Esophagus muscularis mucosa (tissue), 4 donors: ENCODE results near the gene MIA3.

Experiments
- EP300 ChIP-seq: sonication (generic); formaldehyde crosslinking; IDR thresholded peaks from one replicate; pipeline ENCODE4 v1.6.1; 2017; ENCODE audit warnings: antibody characterized with exemption
- POLR2A ChIP-seq: fragments of 450-650 bp; IDR thresholded peaks from one replicate; pipeline ENCODE4 v1.6.1; 2017; ENCODE audit warnings: antibody characterized with exemption, moderate library complexity, mild to moderate bottlenecking, low read depth
- TF ChIP-seq, protein P1 (sequence below), 3 experiments: fragments of 200-600 bp in 2 of 3; fragments of 450-650 bp in 1 of 3; sonication (generic) in 2 of 3; IDR thresholded peaks; one replicate each; pipeline ENCODE4 v1.5.1; 2017 to 2019; ENCODE audit warnings: antibody characterized with exemption in 3 of 3, mild to moderate bottlenecking in 2 of 3, moderate library complexity in 1 of 3

GRCh38 chr1:222632749-222633148, 14.9 kb downstream of the MIA3 start:
- TF ChIP-seq, protein P1, sequence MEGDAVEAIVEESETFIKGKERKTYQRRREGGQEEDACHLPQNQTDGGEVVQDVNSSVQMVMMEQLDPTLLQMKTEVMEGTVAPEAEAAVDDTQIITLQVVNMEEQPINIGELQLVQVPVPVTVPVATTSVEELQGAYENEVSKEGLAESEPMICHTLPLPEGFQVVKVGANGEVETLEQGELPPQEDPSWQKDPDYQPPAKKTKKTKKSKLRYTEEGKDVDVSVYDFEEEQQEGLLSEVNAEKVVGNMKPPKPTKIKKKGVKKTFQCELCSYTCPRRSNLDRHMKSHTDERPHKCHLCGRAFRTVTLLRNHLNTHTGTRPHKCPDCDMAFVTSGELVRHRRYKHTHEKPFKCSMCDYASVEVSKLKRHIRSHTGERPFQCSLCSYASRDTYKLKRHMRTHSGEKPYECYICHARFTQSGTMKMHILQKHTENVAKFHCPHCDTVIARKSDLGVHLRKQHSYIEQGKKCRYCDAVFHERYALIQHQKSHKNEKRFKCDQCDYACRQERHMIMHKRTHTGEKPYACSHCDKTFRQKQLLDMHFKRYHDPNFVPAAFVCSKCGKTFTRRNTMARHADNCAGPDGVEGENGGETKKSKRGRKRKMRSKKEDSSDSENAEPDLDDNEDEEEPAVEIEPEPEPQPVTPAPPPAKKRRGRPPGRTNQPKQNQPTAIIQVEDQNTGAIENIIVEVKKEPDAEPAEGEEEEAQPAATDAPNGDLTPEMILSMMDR (IDR thresholded peaks at IDR 0.05), result no peak
- no peak for TF ChIP-seq EP300
- no peak for TF ChIP-seq POLR2A
